ENCODE measurements around the gene NBEAL2.

NBEAL2 gene

DNA sequence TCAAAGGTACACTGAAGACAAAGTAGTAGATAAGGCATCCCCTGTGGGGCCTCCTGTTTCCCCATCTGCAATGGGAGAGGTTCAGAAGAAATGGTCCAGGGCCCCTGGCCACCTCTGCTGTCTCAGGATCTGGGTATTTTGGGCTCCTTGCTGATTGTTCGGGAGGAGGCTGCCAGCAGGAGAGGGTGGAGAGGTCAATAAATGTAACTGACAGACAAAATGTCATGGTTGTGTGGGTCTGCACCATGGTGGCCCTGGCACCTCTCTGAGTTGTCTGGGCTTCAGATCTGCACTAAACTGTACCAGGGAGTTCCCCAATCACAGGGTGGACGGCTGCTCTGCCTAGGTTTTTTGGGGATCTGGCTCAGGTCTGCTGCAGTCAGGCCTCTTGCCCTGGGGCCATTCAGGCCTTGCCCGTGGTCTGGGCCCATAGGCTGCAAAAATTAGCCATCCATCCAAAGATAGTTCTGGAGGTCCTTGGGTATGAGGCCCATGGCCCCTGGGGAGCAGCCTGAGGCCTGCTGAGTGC, 7.4 kb downstream of the NBEAL2 start:
- no peak for DNase-seq (ENCODE audit: low read depth in 2 of 2, low spot score in 1 of 2)

GRCh38 chr3:46987319-46987742, 7.9 kb downstream of the NBEAL2 start:
- no peak for DNase-seq (ENCODE audit: low read depth in 2 of 2, low spot score in 1 of 2)

DNA sequence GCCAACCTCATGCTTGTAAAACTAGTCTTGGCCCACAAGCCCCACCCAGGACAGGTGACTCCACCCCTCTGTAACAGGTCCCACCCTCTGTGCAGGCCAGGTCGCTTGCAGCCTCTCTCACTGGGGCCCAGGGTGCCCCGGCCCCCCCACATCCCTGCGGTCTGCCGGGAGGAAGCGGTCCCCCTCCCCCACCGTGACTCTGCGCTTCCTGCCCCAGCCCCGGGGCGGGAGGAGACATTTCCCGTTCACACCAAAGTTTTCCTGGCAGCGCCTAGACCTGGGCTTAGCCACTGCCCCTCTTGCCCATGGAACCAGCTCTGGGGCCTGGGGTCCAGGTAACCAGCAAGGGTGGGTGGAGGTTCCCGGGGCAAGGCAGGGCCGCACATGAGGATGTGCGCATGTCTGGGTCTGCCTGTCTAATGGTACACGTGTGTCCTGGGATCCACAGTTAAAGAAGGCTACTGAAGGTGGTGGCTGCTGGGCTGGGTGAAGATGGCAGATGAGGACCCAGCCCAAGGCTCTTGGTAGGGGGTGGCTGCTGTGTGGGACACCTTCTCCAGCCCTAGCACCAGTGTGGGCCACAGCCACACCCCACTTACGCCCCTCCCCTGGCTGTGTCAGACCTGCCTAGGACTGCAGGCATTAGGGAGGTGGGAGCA, 8.4 kb downstream of the NBEAL2 start:
- DNase-seq (ENCODE audit: low read depth in 2 of 2, low spot score in 1 of 2) = peak; percentile 62 to 75

DNA sequence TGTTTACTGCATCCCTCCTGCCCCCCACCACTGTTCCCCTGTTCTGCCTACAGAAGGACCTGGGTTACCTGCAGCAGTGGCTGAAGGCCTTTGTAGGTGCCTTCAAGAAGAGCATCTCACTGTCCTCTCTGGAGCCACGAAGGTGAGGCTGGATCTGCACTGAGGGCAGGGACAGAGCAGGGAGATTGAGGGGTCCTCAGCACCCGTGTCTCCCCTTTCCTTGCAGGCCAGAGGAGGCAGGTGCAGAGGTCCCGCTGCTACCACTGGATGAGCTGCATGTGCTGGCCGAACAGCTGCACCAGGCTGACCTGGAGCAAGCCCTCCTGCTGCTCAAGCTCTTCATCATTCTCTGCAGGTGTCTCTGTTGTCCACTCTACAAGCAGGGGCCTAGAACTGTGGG, 9.2 kb downstream of the NBEAL2 start:
- no peak for DNase-seq (ENCODE audit: low read depth in 2 of 2, low spot score in 1 of 2)

GRCh38 chr3:46989146-46989810, 9.8 kb downstream of the NBEAL2 start:
- DNase-seq (ENCODE audit: low read depth in 2 of 2, low spot score in 1 of 2) = no peak

- DNase-seq (ENCODE audit: low read depth in 2 of 2, low spot score in 1 of 2) = no peak
Measured at GRCh38 chr3:46990573-46991374, 11.3 kb downstream of the NBEAL2 start.

DNA sequence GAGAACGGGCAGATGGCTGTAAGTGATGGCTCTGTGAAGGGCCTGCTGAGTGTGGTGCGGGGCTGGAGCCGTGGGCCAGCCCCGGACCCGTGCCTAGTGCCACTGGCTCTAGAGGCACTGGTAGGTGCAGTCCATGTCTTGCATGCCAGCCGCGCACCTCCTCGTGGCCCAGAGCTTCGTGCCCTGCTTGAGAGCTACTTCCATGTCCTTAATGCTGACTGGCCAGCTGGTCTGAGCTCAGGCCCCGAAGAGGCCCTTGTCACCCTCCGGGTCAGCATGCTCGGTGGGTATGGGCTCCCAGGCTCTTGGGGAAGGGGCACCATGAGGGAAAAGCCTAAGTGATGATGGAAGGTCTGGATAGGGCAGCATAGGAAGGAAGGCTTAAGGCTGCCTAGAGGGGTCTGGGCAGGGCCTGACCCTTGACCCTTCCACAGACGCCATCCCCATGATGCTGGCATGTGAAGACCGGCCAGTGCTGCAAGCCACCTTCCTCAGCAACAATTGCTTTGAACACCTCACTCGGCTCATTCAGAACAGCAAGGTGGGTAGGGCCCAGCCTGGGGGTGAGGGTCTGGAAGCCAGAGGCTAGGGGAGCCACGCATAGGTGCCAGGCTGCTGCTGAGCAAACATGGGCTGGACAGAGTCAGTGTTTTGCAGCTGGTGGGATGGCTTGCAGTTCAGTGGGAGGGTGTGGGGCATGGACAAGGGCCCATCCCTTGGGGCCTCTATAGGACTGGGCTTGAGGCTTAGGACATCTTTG, 12.1 kb downstream of the NBEAL2 start:
- no peak for DNase-seq (ENCODE audit: low read depth in 2 of 2, low spot score in 1 of 2)

DNA sequence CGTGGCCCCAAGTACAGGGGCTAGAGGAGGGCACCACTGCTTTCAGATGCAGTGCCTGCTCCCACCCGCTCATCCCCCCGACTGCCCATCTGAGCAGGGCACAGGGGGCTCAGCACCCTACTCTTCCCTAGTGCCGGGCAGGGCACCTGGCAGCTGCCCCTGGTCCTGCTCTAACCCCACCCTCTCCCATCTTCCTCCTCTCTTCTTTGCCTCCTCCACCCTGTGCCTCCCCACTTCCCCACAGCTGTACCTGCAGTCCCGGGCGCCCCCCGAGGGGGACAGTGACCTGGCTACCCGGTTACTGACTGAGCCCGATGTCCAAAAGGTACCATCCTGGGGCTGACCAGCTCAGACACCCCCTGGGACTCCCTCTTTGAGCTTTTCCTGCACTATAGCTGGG, 12.8 kb downstream of the NBEAL2 start:
- DNase-seq (ENCODE audit: low read depth in 2 of 2, low spot score in 1 of 2) = no peak

- DNase-seq (ENCODE audit: low read depth in 2 of 2, low spot score in 1 of 2) = no peak
Measured at GRCh38 chr3:46993292-46993691, 13.8 kb downstream of the NBEAL2 start.

DNA sequence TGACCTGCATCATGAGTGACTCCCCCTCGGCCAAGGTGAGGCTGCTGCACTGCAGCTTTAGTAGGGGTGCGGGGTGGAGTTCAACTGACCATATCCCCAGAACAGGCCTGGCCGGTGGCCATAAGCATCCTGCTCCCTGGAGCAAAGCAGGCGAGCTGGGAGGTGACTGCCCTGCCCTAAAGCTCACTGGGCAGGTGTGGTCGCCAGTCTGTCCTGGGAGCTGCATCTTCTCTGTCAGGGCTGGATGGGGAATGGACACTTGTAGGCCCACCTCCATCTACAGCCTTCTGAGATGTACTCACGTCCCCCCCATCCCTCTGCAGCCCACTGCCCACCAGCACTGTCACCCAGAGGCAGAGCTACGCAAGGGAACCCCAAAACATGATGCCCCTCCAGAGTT, 14.5 kb downstream of the NBEAL2 start:
- DNase-seq (ENCODE audit: low read depth in 2 of 2, low spot score in 1 of 2) = no peak

DNA sequence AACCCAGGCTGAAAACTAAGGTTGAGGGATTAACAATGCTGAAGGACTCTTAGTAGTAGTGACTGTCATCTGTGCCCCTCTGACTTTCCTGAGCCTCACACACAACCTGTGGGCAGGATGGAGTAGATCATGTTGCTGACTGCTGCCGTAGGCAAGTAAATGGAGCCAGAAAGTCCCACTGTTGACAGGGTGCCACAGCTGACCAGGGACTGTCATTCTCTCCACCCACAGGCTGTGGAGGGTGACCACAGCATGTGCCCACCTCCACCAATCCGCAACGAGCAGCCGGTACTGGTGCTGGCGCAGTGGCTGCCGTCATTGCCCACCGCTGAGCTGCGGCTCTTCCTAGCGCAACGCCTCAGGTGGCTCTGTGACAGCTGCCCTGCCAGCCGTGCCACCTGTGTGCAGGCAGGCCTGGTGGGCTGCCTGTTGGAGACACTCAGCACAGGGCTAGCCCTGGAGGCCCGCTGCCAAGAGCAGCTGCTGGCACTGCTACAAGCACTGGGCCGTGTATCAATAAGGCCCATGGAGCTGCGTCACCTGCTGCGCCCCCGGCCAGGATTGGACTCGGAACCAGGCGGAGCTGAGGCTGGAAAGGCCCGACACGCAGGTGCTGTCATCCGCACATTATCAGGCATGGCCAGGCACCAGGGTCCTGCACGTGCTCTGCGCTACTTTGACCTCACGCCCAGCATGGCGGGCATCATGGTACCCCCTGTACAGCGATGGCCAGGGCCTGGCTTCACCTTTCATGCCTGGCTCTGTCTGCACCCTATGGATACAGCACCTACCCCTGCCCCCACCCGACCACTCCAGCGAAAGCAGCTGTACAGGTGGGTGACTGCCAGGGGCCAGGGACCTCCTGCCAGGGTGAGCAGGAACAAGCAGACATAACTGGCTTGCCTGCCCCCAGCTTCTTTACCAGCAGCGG, 15.6 kb downstream of the NBEAL2 start:
- no peak for DNase-seq (ENCODE audit: low read depth in 2 of 2, low spot score in 1 of 2)

DNA sequence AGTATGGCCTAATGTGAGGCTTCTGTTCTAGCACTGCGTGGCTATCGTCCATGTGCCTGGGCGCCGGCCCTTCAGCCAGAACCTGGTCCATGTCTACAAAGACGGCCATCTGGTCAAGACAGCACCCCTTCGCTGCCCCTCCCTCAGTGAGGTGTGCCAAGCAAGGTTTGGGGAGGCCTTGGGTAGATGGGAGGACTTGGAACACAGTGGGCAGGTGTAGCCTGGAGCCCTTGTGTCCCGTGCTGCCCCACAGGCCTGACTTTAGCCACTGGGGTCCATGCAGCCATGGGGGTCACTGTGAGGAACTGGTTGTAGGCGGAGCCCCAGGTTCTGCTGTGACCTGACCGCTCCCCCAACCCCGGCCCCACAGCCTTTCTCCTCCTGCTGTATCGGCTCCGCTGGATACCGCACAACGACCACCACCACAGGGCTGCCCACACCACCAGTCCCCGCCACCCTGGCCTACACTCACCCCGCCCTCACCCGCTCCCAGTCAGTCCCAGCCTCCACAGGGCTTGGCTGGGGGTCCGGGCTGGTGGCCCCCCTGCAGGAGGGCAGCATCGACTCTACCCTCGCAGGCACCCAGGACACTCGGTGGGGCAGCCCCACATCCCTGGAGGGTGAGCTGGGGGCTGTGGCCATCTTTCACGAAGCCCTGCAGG, 16.6 kb downstream of the NBEAL2 start:
- no peak for DNase-seq (ENCODE audit: low read depth in 2 of 2, low spot score in 1 of 2)

DNA sequence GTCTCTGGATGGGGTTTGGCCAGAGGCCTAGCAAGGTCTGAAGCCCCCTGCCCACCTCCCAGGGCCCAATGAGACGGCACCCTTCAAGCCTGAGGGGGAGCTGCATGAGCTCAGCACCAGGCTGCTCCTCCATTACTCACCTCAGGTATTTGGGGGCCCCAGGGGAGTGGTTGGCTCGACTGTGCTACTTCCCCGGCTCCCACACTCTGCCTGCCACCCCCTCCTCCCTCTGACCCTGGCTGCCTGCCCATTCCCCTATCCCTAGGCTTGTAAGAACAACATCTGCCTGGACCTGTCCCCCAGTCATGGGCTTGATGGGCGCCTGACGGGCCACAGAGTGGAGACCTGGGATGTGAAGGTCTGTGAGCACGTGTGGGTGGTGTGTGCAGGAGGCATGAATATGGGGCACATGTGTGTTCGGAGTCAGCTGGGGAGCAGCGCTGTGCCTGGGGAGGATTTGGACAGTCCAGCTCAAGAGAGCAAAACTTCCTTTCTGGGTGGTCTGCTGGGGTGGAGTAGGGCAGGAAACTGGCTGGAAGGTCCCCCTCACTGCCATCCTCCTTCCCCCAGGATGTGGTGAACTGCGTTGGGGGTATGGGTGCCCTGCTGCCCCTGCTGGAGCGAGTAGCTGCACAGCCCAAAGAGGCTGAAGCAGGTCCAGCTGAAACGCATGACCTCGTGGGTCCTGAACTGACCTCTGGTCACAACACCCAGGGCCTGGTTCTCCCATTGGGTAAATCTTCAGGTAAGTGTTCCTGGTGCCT, 17.4 kb downstream of the NBEAL2 start:
- no peak for DNase-seq (ENCODE audit: low read depth in 2 of 2, low spot score in 1 of 2)

- no peak for DNase-seq (ENCODE audit: low read depth in 2 of 2, low spot score in 1 of 2)
Measured at GRCh38 chr3:46997453-46998091, 18.1 kb downstream of the NBEAL2 start.

DNA sequence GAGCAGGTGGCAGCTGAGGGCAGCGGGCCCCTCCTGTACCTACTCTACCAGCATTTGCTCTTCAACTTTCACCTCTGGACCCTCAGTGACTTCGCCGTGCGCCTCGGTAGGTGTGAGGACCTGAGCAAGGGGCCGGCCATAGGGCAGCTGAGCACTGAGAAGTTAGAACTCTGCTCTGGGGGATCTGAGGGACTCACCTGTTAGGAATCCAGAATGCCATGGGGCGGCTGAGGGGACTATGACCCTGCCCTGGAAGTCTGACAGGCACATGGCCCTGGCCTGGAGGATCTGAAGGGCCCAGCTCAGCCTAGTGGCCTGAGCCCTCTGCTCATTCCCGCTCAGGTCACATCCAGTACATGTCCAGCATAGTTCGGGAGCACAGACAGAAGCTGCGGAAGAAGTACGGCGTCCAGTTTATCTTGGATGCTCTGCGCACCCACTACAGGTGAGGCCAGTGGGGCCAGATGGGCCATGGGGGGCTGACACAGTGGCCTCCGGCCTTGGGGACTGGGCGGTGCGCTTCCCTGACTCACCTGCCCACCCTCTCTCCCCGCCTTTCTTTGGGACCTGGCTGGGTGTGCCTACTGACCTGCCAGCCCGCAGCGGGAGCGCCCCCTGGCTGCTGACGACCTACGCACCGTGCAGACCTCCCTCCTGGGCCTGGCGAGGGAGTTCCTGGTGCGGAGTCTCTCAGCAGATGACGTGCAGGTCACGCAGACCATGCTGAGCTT, 18.8 kb downstream of the NBEAL2 start:
- DNase-seq (ENCODE audit: low read depth in 2 of 2, low spot score in 1 of 2) = peak; percentile 56 to 57

- no peak for DNase-seq (ENCODE audit: low read depth in 2 of 2, low spot score in 1 of 2)
Measured at GRCh38 chr3:46998852-46999515, 19.5 kb downstream of the NBEAL2 start.

DNA sequence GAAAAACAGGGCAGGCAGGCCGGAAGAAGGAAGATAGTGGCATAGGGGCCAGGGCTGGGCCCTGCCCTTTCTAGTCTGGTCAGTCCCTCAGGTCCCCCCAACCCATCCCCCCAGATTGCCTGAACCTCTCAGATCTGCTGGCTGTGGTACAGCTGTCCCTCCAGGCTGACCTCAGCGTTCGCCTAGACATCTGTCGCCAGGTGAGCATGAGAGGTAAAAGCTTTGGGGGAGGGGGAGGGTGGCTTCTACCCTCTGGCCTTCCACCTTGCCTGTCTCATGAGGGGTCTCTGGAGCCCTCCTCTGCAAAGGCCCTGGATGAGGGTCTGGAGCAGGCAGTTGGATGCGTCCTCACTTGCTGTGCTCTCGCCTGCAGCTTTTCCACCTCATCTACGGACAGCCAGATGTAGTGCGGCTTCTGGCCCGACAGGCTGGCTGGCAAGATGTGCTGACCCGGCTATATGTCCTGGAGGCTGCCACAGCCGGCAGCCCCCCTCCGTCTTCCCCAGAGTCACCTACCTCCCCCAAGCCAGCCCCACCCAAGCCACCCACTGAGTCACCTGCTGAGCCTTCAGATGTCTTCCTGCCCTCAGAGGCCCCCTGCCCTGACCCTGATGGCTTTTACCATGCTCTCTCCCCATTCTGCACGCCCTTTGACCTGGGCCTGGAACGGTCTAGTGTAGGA, 20.2 kb downstream of the NBEAL2 start:
- no peak for DNase-seq (ENCODE audit: low read depth in 2 of 2, low spot score in 1 of 2)

All from stimulated activated CD8-positive, alpha-beta memory T cell treated with anti-CD3 and anti-CD28 coated beads, Interleukin-4, amount 100 ng/mL, for 1 hour (primary cell).